GM12865 (cell line): ENCODE measurements around the gene ARHGEF7.

Source experiments
- DNase-seq: peaks from one replicate; pipeline ENCODE4 v3.0.0; 2010; ENCODE audit warnings: low read depth
- H3K4me3 ChIP-seq: 2 replicates; pipeline ENCODE4 v1.5.1; 2011; ENCODE audit warnings: mild to moderate bottlenecking, low read depth, low read length, control low read depth
- TF ChIP-seq, protein P1 (sequence below): IDR thresholded peaks from 2 replicates; pipeline ENCODE4 v1.5.1; 2011; ENCODE audit warnings: low read length, control low read depth, low read depth, inconsistent platforms; ENCODE audit not compliant: insufficient read depth; ENCODE audit errors: missing control alignments

ARHGEF7 gene

DNA sequence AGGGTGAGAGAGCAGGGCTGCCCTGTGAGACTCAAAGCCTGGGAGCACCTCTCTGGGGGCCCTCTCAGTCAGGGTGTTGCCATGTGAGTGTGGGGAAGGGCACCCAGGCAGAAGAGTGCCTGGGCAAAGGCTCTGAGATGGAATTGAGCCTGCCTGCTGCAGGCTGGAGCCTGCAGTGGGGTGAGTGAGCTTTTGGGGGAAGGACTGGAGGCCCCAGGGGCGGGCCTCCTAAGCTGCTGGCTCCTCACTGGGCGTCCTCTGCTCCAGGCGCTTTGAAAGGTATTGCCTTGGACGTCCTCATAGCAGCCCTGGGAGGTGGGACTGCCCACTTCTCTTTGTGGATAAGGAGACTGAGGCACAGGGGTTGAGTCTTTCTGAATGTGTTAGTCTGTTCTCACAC lies 60.3 kb downstream of the ARHGEF7 start:
- TF ChIP-seq, protein P1, sequence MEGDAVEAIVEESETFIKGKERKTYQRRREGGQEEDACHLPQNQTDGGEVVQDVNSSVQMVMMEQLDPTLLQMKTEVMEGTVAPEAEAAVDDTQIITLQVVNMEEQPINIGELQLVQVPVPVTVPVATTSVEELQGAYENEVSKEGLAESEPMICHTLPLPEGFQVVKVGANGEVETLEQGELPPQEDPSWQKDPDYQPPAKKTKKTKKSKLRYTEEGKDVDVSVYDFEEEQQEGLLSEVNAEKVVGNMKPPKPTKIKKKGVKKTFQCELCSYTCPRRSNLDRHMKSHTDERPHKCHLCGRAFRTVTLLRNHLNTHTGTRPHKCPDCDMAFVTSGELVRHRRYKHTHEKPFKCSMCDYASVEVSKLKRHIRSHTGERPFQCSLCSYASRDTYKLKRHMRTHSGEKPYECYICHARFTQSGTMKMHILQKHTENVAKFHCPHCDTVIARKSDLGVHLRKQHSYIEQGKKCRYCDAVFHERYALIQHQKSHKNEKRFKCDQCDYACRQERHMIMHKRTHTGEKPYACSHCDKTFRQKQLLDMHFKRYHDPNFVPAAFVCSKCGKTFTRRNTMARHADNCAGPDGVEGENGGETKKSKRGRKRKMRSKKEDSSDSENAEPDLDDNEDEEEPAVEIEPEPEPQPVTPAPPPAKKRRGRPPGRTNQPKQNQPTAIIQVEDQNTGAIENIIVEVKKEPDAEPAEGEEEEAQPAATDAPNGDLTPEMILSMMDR = no peak
- no peak overlapping the region for H3K4me3 ChIP-seq
- no peak for DNase-seq

DNA sequence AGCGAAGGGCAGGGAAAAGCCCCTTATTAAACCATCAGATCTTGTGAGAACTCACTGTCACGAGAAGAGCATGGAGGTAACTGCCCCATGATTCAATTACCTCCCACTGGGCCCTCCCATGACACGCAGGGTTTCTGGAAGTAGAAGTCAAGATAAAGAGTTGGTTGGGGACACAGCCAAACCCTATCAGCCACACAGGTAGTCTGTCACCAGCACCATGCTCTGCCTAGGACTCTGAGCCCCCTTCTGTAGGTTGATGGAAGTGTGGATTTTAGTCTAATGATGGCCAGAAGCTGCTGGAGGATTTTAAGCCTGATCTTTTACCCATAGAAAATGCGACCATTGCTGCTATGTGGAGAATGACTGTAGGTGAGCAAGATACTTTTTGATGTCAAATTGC lies 60.8 kb downstream of the ARHGEF7 start:
- no peak overlapping the region for H3K4me3 ChIP-seq
- no peak for DNase-seq
- TF ChIP-seq, protein P1 = no peak

DNA sequence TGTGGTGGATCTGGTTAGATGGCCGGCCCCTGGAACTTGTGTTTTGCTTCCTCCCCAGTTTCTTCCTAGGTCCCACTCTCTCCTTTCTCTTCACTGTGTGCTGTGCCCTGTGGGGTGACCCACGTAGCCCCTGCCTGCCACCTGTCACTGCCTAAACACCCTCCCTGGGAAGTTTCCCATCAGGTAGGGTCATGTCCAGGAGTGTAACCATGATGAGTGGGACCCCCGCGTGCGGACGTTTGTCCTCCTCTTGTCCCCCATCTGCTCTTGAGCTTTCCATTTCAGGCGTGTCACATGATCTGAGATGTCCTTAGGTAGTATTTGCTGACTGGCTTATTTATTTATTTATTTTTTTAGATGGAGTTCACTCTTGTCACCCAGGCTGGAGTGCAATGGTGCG lies 61.3 kb downstream of the ARHGEF7 start:
- H3K4me3 ChIP-seq = no peak overlapping the region
- TF ChIP-seq, protein P1 = no peak
- DNase-seq = no peak

DNA sequence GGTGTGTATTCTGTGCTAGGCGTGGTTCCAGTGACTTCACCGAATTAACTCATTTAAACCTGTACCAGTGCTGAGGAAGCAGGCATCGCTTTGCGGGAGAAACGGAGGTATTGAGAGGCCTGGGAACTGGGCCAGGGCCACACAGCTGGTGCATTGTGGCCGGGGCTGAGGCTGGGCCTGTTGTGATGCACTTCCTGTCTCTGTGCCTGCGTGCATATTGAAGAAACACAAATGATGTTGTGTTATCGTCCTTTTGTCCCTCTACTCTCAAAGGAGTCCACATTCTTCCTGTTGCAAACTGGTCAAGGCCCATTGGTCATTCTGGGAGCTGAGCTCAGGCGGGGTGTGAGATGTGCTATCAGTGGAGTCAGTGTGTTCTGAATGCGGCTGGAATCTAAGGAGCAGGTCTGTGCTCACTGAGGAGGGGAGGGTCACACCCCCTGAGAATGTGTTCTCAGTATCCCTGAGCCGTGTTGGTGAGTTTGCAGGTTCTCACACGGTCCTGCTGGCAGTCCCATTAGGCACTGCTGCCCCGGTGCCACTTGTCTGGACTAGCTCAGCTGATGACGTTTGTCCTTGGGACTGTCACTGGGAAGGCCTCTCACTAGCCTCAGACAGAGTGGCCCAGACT lies 62.1 kb downstream of the ARHGEF7 start:
- no peak overlapping the region for H3K4me3 ChIP-seq
- peak; percentile 73 for DNase-seq
- TF ChIP-seq, protein P1 = no peak

DNA sequence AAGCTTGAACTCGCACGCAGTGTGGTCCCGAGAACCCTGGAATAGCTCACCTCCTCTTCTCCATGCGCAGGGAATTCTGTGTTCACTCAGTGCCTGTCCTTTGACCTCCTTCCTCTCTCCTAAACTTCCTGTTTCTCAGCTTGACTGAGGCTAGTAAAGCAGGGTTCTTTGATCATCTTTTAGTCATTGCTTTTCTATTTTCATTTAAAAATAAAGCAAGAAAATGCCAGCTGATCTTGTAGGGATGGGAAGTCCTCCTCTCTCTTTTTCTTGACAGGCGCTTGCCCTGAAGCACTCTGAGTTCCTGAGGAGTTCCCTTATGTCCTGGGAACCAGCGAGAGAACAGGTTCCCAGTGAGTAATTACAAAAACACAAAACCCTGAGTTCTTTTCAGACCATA lies 62.8 kb downstream of the ARHGEF7 start:
- H3K4me3 ChIP-seq = no peak overlapping the region
- TF ChIP-seq, protein P1 = no peak
- DNase-seq = no peak

DNA sequence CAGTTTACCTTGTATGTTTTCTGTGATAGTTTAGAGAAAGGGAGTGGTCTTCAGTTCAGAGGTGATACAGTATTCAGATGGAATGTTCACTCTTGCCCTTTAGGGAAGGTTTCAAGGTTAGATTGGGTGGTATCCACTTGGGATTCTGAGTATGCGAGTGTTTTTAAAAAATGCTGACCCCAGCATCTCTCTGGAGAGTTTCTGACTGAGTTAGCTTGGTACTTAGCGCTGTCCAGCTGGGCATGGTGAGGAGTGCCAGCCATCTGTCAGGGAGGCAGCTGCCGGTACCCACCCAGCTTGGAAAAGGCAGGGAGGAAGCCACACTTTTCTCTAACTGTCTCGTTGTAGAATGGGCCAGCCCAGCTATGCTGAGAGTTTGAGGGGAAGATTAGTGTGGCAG lies 63.3 kb downstream of the ARHGEF7 start:
- no peak overlapping the region for H3K4me3 ChIP-seq
- TF ChIP-seq, protein P1 = no peak
- DNase-seq = no peak

DNA sequence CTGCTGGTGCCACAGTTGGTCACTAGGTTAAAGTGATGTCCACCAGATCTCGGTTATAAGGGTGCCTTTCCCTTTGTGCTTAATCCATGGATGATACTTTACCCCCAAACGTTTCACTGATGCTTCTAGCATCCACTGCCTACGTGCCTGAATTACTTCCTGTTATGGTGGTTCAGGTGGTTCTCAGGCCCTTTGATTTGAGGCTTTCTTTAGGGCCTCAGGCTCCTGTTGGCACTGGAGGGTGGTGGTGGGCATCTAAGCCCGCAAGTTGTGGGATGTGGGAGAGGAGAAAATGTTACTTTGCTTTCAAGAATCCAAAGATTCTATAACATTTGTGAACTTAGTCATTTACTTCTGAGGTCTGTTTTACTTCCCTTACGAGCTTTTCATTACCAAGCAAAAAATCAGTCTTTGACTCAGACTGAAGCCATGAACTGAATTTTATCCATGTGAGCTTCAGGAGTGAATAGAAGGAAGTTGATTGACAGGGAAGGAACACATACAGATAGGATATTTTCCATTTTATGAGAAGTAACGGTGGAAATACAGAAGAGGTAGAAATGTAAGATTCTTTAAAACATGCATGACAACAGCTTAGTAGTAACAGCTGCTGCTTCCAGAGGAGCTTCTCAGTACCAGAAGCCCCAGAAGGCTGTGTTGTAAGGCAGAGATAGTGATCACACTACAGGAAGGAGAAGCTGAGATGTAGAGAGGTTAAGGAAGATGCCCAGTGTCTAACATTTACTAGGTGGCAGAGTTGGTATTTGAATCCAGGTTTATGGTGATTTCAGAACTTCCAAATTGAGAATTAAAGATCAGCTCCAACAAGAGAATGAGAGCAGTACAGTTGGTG lies 65.0 kb downstream of the ARHGEF7 start:
- TF ChIP-seq, protein P1 = no peak
- H3K4me3 ChIP-seq = no peak overlapping the region
- DNase-seq = no peak
